ENCODE results near the gene PAN2. TPM values are rescaled to one million over a fixed set of nuclear protein-coding genes. Genes with fewer than 3 reads are reported as not detected.

PAN2 gene
- total and polyA plus RNA-seq, 2 donors from 2014 or later, result 27.1 to 83.0 TPM

DNA sequence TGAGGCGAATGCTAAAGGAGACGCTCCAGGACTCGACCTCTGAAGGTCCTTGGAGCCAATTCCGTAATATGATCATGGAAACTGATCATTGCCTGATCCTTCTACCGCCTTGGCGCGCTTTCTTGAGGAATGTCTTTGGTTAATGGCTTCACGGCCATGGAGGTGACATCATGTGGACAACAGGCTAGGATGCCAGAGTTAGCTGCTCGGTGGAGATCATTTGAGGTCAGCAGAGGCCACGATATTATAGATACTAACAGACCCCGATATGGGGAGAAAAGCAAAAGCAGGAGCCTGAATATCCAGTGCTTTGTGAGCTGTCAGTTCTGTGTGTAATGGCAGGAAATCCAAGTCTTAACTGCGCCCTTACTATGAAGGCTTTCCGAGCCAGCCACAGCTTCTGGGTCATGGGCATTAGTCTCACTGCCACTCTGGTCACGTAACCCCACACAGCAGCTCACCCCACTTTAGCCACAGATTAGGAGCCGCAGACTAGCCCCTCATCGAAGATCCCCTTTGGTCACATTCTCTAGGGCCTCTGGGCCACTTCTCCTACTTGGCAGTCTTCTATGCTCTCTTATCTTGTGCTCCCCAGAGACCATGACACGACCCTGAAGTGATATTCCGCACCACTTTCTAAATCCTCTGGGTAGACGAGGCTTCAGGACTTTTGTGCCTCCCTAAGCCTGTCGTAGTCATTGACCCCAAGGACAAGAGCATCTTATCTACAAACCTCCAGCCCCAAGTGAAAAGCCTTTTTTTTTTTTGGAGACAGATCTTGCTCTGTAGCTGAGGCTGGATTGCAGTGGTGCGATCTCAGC is 32.9 kb downstream of the PAN2 start:
- DNase-seq, result no peak
- intact Hi-C loops (cut with DNase I), result no loop called here
- Histone ChIP-seq H3K9ac (ENCODE audit: low read length in 3 of 3) (peak overlapping the region; percentile 57 to 76 (median 75)), H3K4me3 (ENCODE audit: low read length in 3 of 3) (peak overlapping the region; percentile 73 to 95 (median 86)), H3K36me3 (ENCODE audit: control insufficient read depth in 2 of 3, insufficient read depth in 3 of 3, low read length in 3 of 3) (peaks cover 0 to 9% (median 4%) of the 10 kb centered on the region in 3 donors), H3K4me1 (ENCODE audit: control insufficient read depth in 2 of 3, insufficient read depth in 2 of 3, low read depth in 1 of 3, low read length in 3 of 3) (peaks cover 0 to 37% (median 19%) of the 10 kb centered on the region in 3 donors), H3K27me3 (ENCODE audit: control insufficient read depth, insufficient read depth, low read length) (no peaks in the 10 kb centered on the region), H3K27ac (ENCODE audit: low read depth in 2 of 2, low read length in 2 of 2) (peak overlapping the region; percentile 91 to 97), H3K9me3 (ENCODE audit: control insufficient read depth in 2 of 3, insufficient read depth in 1 of 3, low read length in 3 of 3) (no peaks in the 10 kb centered on the region)
- no peak for FAIRE-seq
- TF ChIP-seq, protein P1, sequence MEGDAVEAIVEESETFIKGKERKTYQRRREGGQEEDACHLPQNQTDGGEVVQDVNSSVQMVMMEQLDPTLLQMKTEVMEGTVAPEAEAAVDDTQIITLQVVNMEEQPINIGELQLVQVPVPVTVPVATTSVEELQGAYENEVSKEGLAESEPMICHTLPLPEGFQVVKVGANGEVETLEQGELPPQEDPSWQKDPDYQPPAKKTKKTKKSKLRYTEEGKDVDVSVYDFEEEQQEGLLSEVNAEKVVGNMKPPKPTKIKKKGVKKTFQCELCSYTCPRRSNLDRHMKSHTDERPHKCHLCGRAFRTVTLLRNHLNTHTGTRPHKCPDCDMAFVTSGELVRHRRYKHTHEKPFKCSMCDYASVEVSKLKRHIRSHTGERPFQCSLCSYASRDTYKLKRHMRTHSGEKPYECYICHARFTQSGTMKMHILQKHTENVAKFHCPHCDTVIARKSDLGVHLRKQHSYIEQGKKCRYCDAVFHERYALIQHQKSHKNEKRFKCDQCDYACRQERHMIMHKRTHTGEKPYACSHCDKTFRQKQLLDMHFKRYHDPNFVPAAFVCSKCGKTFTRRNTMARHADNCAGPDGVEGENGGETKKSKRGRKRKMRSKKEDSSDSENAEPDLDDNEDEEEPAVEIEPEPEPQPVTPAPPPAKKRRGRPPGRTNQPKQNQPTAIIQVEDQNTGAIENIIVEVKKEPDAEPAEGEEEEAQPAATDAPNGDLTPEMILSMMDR (IDR thresholded peaks at IDR 0.05; ENCODE audit: borderline replicate concordance, extremely low read depth, insufficient read depth), result no peak

DNA sequence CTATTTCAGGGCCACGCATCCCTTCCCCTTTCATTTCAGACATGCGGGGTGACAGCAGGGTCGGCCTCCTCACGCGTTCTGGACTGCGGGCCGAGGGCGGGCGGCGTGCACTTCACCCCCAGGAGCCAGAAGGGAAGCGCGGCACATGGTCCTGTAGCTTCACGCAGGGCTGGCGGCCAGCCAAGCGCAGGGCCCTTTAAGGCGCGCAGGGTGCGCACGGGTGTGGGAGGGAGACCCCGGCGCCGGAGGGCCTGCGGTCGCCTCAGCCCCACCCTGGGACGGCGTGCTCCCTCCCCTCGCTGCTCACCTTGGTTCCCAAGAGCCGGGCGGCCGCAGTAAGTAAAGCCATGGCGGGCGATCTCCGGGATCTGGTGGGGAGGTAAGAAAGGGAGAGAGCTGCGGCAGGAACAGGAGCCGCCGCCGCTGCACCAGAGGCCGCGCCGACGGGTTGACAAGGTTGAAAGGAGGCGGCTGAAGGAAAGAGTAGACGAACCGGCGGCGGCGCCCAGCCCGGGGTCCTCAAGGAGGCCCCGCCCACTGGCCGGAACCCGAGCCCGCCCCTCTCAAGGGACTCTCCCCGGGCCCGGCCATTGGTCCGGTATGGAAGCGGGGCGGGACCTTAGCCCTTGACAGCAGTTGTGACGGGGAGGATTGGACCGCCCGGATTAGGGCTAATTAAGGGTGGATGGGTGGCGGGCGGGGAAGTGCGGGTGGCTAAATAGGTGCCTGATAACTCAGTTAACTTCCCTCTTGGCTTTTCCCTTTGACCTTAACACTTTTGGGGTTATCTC is 33.8 kb downstream of the PAN2 start, which contains the start of gene CS:
Gene CS, minus strand, starts transcription at position 478 of the 791 bp plus-strand sequence. Its CDS starts 129 bp downstream, at position 349.
- TF ChIP-seq, protein P1 (IDR thresholded peaks at IDR 0.05; ENCODE audit: borderline replicate concordance, extremely low read depth, insufficient read depth), result no peak
- Histone ChIP-seq H3K9me3 (ENCODE audit: control insufficient read depth in 2 of 3, insufficient read depth in 1 of 3, low read length in 3 of 3) (no peaks in the 10 kb centered on the region), H3K4me3 (ENCODE audit: low read length in 3 of 3) (peak within 1 kb of the TSS; percentile 81 to 95 (median 93)), H3K4me1 (ENCODE audit: control insufficient read depth in 2 of 3, insufficient read depth in 2 of 3, low read depth in 1 of 3, low read length in 3 of 3) (peaks cover 0 to 37% (median 19%) of the 10 kb centered on the region in 3 donors), H3K27me3 (ENCODE audit: control insufficient read depth, insufficient read depth, low read length) (no peaks in the 10 kb centered on the region), H3K27ac (ENCODE audit: low read depth in 2 of 2, low read length in 2 of 2) (peak within 1 kb of the TSS; percentile 91 to 97), H3K36me3 (ENCODE audit: control insufficient read depth in 2 of 3, insufficient read depth in 3 of 3, low read length in 3 of 3) (peaks cover 0 to 4% (median 4%) of the 10 kb centered on the region in 3 donors), H3K9ac (ENCODE audit: low read length in 3 of 3) (peak within 1 kb of the TSS; percentile 57 to 92 (median 76))
- DNase-seq (peak; percentile 98 to 100 (median 99)), FAIRE-seq (peak; percentile 63)
- intact Hi-C loops (cut with DNase I), result no loop called here

DNA sequence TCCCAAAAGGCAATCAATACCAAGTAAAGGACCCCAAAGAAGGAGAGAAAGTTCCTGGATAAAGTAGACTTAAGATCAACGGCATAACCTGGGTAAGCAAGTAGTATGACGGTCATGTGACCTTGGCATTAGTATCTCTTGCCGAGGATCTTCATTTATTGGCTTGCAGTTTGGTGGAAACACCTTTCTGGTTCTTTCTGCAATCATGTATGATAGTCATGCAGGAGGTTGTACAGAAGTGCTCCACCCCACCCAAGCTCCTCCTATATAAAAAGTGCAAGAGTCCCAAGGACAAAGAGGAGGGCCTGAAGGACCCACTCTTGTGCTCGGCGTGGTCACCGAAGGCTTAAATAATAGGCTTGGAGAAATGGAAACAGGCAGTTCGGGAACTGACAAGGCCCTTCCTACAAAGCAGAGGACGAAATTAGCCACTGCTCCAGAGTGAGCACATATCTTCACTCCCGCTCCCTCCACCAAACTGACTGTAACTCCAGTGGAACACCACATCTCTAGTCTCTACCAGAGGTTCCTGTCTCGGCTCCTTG is 34.4 kb downstream of the PAN2 start:
- Histone ChIP-seq H3K9me3 (ENCODE audit: control insufficient read depth in 2 of 3, insufficient read depth in 1 of 3, low read length in 3 of 3) (no peaks in the 10 kb centered on the region), H3K4me3 (ENCODE audit: low read length in 3 of 3) (peak overlapping the region; percentile 81 to 95 (median 93)), H3K9ac (ENCODE audit: low read length in 3 of 3) (peak overlapping the region; percentile 4 to 92 (median 57)), H3K27ac (ENCODE audit: low read depth in 2 of 2, low read length in 2 of 2) (peak overlapping the region; percentile 74 to 89), H3K4me1 (ENCODE audit: control insufficient read depth in 2 of 3, insufficient read depth in 2 of 3, low read depth in 1 of 3, low read length in 3 of 3) (peaks cover 0 to 37% (median 19%) of the 10 kb centered on the region in 3 donors), H3K36me3 (ENCODE audit: control insufficient read depth in 2 of 3, insufficient read depth in 3 of 3, low read length in 3 of 3) (peaks cover 0 to 4% (median 2%) of the 10 kb centered on the region in 3 donors), H3K27me3 (ENCODE audit: control insufficient read depth, insufficient read depth, low read length) (no peaks in the 10 kb centered on the region)
- FAIRE-seq, result no peak
- no peak for DNase-seq
- intact Hi-C loops (cut with DNase I), result no loop called here
- TF ChIP-seq, protein P1 (IDR thresholded peaks at IDR 0.05; ENCODE audit: borderline replicate concordance, extremely low read depth, insufficient read depth), result no peak

Data from kidney (tissue), 14 donors.